ENCODE data around the gene TBL1X. TPM values are rescaled to one million over a fixed set of nuclear protein-coding genes. Genes with fewer than 3 reads are reported as not detected.

TBL1X gene
- total and polyA plus RNA-seq, 4 donors: 10.1 to 16.0 (median 13.5) TPM

- no peak overlapping the region for H3K4me3 ChIP-seq (ENCODE audit: low read depth, low read length)
- H3K9me3 ChIP-seq (ENCODE audit: control insufficient read depth, insufficient read depth, low read length): no peaks in the 10 kb centered on the region
- H3K36me3 ChIP-seq (ENCODE audit: control insufficient read depth, insufficient read depth, low read length): peaks cover 13% of the 10 kb centered on the region
- H3K27me3 ChIP-seq (ENCODE audit: control insufficient read depth, insufficient read depth, low read length): peaks cover 2% of the 10 kb centered on the region
- no peak for DNase-seq (ENCODE audit: low read depth in 4 of 6, low spot score in 6 of 6)
- WGBS (ENCODE audit: insufficient coverage): 80% methylated on average over 5 of the region's 5 CpGs
- H3K4me1 ChIP-seq (ENCODE audit: control insufficient read depth, insufficient read depth, low read length): no peaks in the 10 kb centered on the region
- H3K27ac ChIP-seq (ENCODE audit: low read depth, low read length): no peak overlapping the region
Observed at GRCh38 chrX:9690046-9690445, 225.2 kb downstream of the TBL1X start.

GRCh38 chrX:9693307-9694001 lies 228.6 kb downstream of the TBL1X start:
- H3K27me3 ChIP-seq (ENCODE audit: control insufficient read depth, insufficient read depth, low read length): peaks cover 2% of the 10 kb centered on the region
- no peak overlapping the region for H3K27ac ChIP-seq (ENCODE audit: low read depth, low read length)
- H3K4me1 ChIP-seq (ENCODE audit: control insufficient read depth, insufficient read depth, low read length): no peaks in the 10 kb centered on the region
- no peaks in the 10 kb centered on the region for H3K9me3 ChIP-seq (ENCODE audit: control insufficient read depth, insufficient read depth, low read length)
- no peak for DNase-seq (ENCODE audit: low read depth in 4 of 6, low spot score in 6 of 6)
- WGBS (ENCODE audit: insufficient coverage): 91% methylated on average over 8 of the region's 12 CpGs
- H3K36me3 ChIP-seq (ENCODE audit: control insufficient read depth, insufficient read depth, low read length): peaks cover 15% of the 10 kb centered on the region
- H3K4me3 ChIP-seq (ENCODE audit: low read depth, low read length): no peak overlapping the region

GRCh38 chrX:9698576-9698975 lies 233.7 kb downstream of the TBL1X start:
- Histone ChIP-seq H3K36me3 (ENCODE audit: control insufficient read depth, insufficient read depth, low read length) (peaks cover 13% of the 10 kb centered on the region), H3K4me3 (ENCODE audit: low read depth, low read length) (no peak overlapping the region), H3K27ac (ENCODE audit: low read depth, low read length) (no peak overlapping the region), H3K27me3 (ENCODE audit: control insufficient read depth, insufficient read depth, low read length) (no peaks in the 10 kb centered on the region), H3K4me1 (ENCODE audit: control insufficient read depth, insufficient read depth, low read length) (no peaks in the 10 kb centered on the region), H3K9me3 (ENCODE audit: control insufficient read depth, insufficient read depth, low read length) (no peaks in the 10 kb centered on the region)
- DNase-seq (ENCODE audit: low read depth in 4 of 6, low spot score in 6 of 6): no peak
- 84% methylated on average over 9 of the region's 12 CpGs for WGBS (ENCODE audit: insufficient coverage)

GRCh38 chrX:9700555-9700954 lies 235.7 kb downstream of the TBL1X start:
- Histone ChIP-seq H3K27me3 (ENCODE audit: control insufficient read depth, insufficient read depth, low read length) (no peaks in the 10 kb centered on the region), H3K9me3 (ENCODE audit: control insufficient read depth, insufficient read depth, low read length) (peaks cover 3% of the 10 kb centered on the region), H3K36me3 (ENCODE audit: control insufficient read depth, insufficient read depth, low read length) (peaks cover 10% of the 10 kb centered on the region), H3K4me3 (ENCODE audit: low read depth, low read length) (no peak overlapping the region), H3K27ac (ENCODE audit: low read depth, low read length) (no peak overlapping the region), H3K4me1 (ENCODE audit: control insufficient read depth, insufficient read depth, low read length) (no peaks in the 10 kb centered on the region)
- DNase-seq (ENCODE audit: low read depth in 4 of 6, low spot score in 6 of 6): no peak
- WGBS (ENCODE audit: insufficient coverage): 75% methylated on average over 11 of the region's 15 CpGs

GRCh38 chrX:9701790-9702189 lies 236.9 kb downstream of the TBL1X start:
- H3K4me1 ChIP-seq (ENCODE audit: control insufficient read depth, insufficient read depth, low read length): no peaks in the 10 kb centered on the region
- peaks cover 12% of the 10 kb centered on the region for H3K36me3 ChIP-seq (ENCODE audit: control insufficient read depth, insufficient read depth, low read length)
- H3K27ac ChIP-seq (ENCODE audit: low read depth, low read length): no peak overlapping the region
- no peak for DNase-seq (ENCODE audit: low read depth in 4 of 6, low spot score in 6 of 6)
- H3K4me3 ChIP-seq (ENCODE audit: low read depth, low read length): no peak overlapping the region
- 91% methylated on average over 12 of the region's 12 CpGs for WGBS (ENCODE audit: insufficient coverage)
- H3K9me3 ChIP-seq (ENCODE audit: control insufficient read depth, insufficient read depth, low read length): peaks cover 3% of the 10 kb centered on the region
- H3K27me3 ChIP-seq (ENCODE audit: control insufficient read depth, insufficient read depth, low read length): no peaks in the 10 kb centered on the region

- DNase-seq (ENCODE audit: low read depth in 4 of 6, low spot score in 6 of 6): no peak
- Histone ChIP-seq H3K36me3 (ENCODE audit: control insufficient read depth, insufficient read depth, low read length) (peaks cover 14% of the 10 kb centered on the region), H3K27me3 (ENCODE audit: control insufficient read depth, insufficient read depth, low read length) (no peaks in the 10 kb centered on the region), H3K4me3 (ENCODE audit: low read depth, low read length) (no peak overlapping the region), H3K27ac (ENCODE audit: low read depth, low read length) (no peak overlapping the region), H3K4me1 (ENCODE audit: control insufficient read depth, insufficient read depth, low read length) (no peaks in the 10 kb centered on the region), H3K9me3 (ENCODE audit: control insufficient read depth, insufficient read depth, low read length) (peaks cover 3% of the 10 kb centered on the region)
- 87% methylated on average over 14 of the region's 14 CpGs for WGBS (ENCODE audit: insufficient coverage)
Observed at GRCh38 chrX:9703406-9703805, 238.5 kb downstream of the TBL1X start.

- Histone ChIP-seq H3K27ac (ENCODE audit: low read depth, low read length) (no peak overlapping the region), H3K27me3 (ENCODE audit: control insufficient read depth, insufficient read depth, low read length) (no peaks in the 10 kb centered on the region), H3K4me1 (ENCODE audit: control insufficient read depth, insufficient read depth, low read length) (no peaks in the 10 kb centered on the region), H3K9me3 (ENCODE audit: control insufficient read depth, insufficient read depth, low read length) (peaks cover 3% of the 10 kb centered on the region), H3K4me3 (ENCODE audit: low read depth, low read length) (no peak overlapping the region), H3K36me3 (ENCODE audit: control insufficient read depth, insufficient read depth, low read length) (peaks cover 11% of the 10 kb centered on the region)
- DNase-seq (ENCODE audit: low read depth in 4 of 6, low spot score in 6 of 6): no peak
- 79% methylated on average over 4 of the region's 6 CpGs for WGBS (ENCODE audit: insufficient coverage)
Observed at GRCh38 chrX:9704876-9705465, 240.1 kb downstream of the TBL1X start.

GRCh38 chrX:9706421-9706820 lies 241.6 kb downstream of the TBL1X start:
- H3K36me3 ChIP-seq (ENCODE audit: control insufficient read depth, insufficient read depth, low read length): peaks cover 8% of the 10 kb centered on the region
- H3K9me3 ChIP-seq (ENCODE audit: control insufficient read depth, insufficient read depth, low read length): peaks cover 3% of the 10 kb centered on the region
- no peak for DNase-seq (ENCODE audit: low read depth in 4 of 6, low spot score in 6 of 6)
- no peaks in the 10 kb centered on the region for H3K27me3 ChIP-seq (ENCODE audit: control insufficient read depth, insufficient read depth, low read length)
- 60% methylated on average over 4 of the region's 4 CpGs for WGBS (ENCODE audit: insufficient coverage)
- no peak overlapping the region for H3K27ac ChIP-seq (ENCODE audit: low read depth, low read length)
- no peaks in the 10 kb centered on the region for H3K4me1 ChIP-seq (ENCODE audit: control insufficient read depth, insufficient read depth, low read length)
- no peak overlapping the region for H3K4me3 ChIP-seq (ENCODE audit: low read depth, low read length)

GRCh38 chrX:9707306-9708033 lies 242.6 kb downstream of the TBL1X start:
- WGBS (ENCODE audit: insufficient coverage): 74% methylated on average over 13 of the region's 13 CpGs

More at GRCh38 chrX:9707306-9708033, 242.6 kb downstream of the TBL1X start:
- Histone ChIP-seq H3K4me1 (ENCODE audit: control insufficient read depth, insufficient read depth, low read length) (no peaks in the 10 kb centered on the region), H3K4me3 (ENCODE audit: low read depth, low read length) (no peak overlapping the region), H3K27me3 (ENCODE audit: control insufficient read depth, insufficient read depth, low read length) (no peaks in the 10 kb centered on the region), H3K9me3 (ENCODE audit: control insufficient read depth, insufficient read depth, low read length) (peaks cover 3% of the 10 kb centered on the region), H3K36me3 (ENCODE audit: control insufficient read depth, insufficient read depth, low read length) (peaks cover 15% of the 10 kb centered on the region), H3K27ac (ENCODE audit: low read depth, low read length) (no peak overlapping the region)
- no peak for DNase-seq (ENCODE audit: low read depth in 4 of 6, low spot score in 6 of 6)

Data from spinal cord (tissue), 10 donors.